ENCODE results near the gene OR1J2. TPM values are rescaled to one million over a fixed set of nuclear protein-coding genes. Genes with fewer than 3 reads are reported as not detected.

OR1J2 gene
- total RNA-seq, 1 donor from 2014 or later: not detected

- Mint-ChIP-seq H3K27ac (no peak overlapping the region), H3K4me1 (ENCODE audit: unreplicated experiment) (no peaks in the 10 kb centered on the region), H3K27me3 (peaks cover 37% of the 10 kb centered on the region), H3K9me3 (peaks cover 3% of the 10 kb centered on the region), H3K36me3 (no peaks in the 10 kb centered on the region), H3K4me3 (no peak overlapping the region)
- TF ChIP-seq, protein P1, sequence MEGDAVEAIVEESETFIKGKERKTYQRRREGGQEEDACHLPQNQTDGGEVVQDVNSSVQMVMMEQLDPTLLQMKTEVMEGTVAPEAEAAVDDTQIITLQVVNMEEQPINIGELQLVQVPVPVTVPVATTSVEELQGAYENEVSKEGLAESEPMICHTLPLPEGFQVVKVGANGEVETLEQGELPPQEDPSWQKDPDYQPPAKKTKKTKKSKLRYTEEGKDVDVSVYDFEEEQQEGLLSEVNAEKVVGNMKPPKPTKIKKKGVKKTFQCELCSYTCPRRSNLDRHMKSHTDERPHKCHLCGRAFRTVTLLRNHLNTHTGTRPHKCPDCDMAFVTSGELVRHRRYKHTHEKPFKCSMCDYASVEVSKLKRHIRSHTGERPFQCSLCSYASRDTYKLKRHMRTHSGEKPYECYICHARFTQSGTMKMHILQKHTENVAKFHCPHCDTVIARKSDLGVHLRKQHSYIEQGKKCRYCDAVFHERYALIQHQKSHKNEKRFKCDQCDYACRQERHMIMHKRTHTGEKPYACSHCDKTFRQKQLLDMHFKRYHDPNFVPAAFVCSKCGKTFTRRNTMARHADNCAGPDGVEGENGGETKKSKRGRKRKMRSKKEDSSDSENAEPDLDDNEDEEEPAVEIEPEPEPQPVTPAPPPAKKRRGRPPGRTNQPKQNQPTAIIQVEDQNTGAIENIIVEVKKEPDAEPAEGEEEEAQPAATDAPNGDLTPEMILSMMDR (conservative IDR thresholded peaks at IDR 0.05): no peak
- DNase-seq (ENCODE audit: extremely low spot score, unreplicated experiment): no peak
Observed at GRCh38 chr9:122474561-122474960, 36.0 kb upstream of the OR1J2 start.

DNA sequence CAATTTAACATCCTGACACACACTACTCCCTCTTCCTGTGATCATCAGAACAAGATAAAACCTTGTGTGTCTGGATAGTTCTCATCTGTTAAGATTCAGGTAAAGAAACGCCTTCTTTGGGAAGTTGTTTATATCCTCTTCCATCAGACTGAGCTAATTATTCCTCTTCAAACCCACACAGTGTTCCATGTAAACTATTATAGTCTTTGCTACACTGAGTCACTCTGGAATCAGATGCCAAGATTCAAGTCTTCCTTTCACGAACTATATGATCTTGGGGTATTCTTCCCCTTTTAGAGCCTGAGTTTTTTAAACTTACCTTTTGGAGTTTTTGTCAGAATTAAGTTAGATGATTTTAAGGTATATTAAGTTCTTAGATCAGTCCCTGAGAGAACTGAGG, 34.9 kb upstream of the OR1J2 start:
- no peaks in the 10 kb centered on the region for H3K9me3 Mint-ChIP-seq
- H3K27ac Mint-ChIP-seq: no peak overlapping the region
- no peak for DNase-seq (ENCODE audit: extremely low spot score, unreplicated experiment)
- H3K36me3 Mint-ChIP-seq: no peaks in the 10 kb centered on the region
- no peaks in the 10 kb centered on the region for H3K4me1 Mint-ChIP-seq (ENCODE audit: unreplicated experiment)
- peaks cover 36% of the 10 kb centered on the region for H3K27me3 Mint-ChIP-seq
- TF ChIP-seq, protein P1 (conservative IDR thresholded peaks at IDR 0.05): no peak
- no peak overlapping the region for H3K4me3 Mint-ChIP-seq

- Mint-ChIP-seq H3K27ac (no peak overlapping the region), H3K4me3 (no peak overlapping the region), H3K27me3 (peaks cover 36% of the 10 kb centered on the region), H3K9me3 (no peaks in the 10 kb centered on the region), H3K4me1 (ENCODE audit: unreplicated experiment) (no peaks in the 10 kb centered on the region), H3K36me3 (no peaks in the 10 kb centered on the region)
- no peak for DNase-seq (ENCODE audit: extremely low spot score, unreplicated experiment)
- TF ChIP-seq, protein P1 (conservative IDR thresholded peaks at IDR 0.05): no peak
Observed at GRCh38 chr9:122477346-122477745, 33.3 kb upstream of the OR1J2 start.

DNA sequence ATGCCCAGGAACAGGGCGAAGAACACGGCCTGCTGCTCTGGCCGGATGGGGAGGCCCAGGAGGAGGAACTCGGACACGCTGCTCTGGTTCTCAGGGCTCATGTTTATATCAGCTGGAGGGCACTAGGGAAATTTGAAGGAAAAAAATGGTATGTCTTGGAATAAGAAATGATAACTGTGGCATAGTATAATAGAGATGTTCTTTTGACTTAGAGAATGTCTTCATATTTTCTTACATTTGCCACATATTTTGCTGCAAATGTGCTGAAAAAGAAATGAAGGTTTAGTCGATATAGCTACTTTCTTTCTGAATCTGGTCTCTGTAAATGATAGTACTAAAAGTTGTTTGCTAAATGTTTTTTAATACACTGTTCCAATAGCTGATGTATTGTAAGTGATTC, 32.8 kb upstream of the OR1J2 start, which contains the start of gene OR1J1:
TSS of gene OR1J1 (minus strand) at position 101 of the 400 bp plus-strand sequence. CDS start at position 101, 0 bp downstream.
- H3K27ac Mint-ChIP-seq: no peak within 1 kb of the TSS
- no peak within 1 kb of the TSS for H3K4me3 Mint-ChIP-seq
- DNase-seq (ENCODE audit: extremely low spot score, unreplicated experiment): no peak
- TF ChIP-seq, protein P1 (conservative IDR thresholded peaks at IDR 0.05): no peak
- no peaks in the 10 kb centered on the region for H3K9me3 Mint-ChIP-seq
- H3K36me3 Mint-ChIP-seq: no peaks in the 10 kb centered on the region
- H3K4me1 Mint-ChIP-seq (ENCODE audit: unreplicated experiment): no peaks in the 10 kb centered on the region
- peaks cover 34% of the 10 kb centered on the region for H3K27me3 Mint-ChIP-seq

GRCh38 chr9:122479062-122479461, 31.5 kb upstream of the OR1J2 start:
- Mint-ChIP-seq H3K36me3 (no peaks in the 10 kb centered on the region), H3K27ac (no peak overlapping the region), H3K4me1 (ENCODE audit: unreplicated experiment) (no peaks in the 10 kb centered on the region), H3K4me3 (no peak overlapping the region), H3K27me3 (peaks cover 32% of the 10 kb centered on the region), H3K9me3 (no peaks in the 10 kb centered on the region)
- no peak for DNase-seq (ENCODE audit: extremely low spot score, unreplicated experiment)
- TF ChIP-seq, protein P1 (conservative IDR thresholded peaks at IDR 0.05): no peak

DNA sequence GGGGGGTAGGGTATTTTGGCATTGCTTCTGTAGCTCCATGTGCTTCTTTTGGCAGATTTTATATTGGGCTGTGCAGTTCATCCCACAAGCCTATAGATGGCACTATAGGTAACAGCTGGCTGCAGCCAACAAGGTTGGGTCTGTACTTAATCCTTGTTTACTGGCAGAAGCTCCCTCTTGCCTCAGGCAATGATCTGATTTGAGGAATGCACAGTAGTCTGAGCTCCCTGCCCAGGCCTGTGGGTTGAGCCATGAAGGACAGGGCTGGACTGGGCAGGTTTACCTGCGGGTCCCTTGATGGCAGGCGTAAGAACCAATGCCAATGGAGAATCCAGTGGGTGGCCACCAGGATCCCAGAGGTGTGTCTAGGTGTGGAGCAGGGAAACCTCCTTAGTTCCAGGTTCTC, 11.7 kb upstream of the OR1J2 start:
- Mint-ChIP-seq H3K36me3 (no peaks in the 10 kb centered on the region), H3K4me3 (no peak overlapping the region), H3K9me3 (peaks cover 6% of the 10 kb centered on the region), H3K27ac (no peak overlapping the region), H3K4me1 (ENCODE audit: unreplicated experiment) (no peaks in the 10 kb centered on the region), H3K27me3 (peaks cover 3% of the 10 kb centered on the region)
- DNase-seq (ENCODE audit: extremely low spot score, unreplicated experiment): no peak
- TF ChIP-seq, protein P1 (conservative IDR thresholded peaks at IDR 0.05): peak; percentile 78
